BLaER1 (cell line): ENCODE measurements around the gene CDY1B.
"Not testable (repeated sequence)": the region's sequence is repeated elsewhere in the genome, so short reads cannot be mapped to it uniquely, and the experiment has no call there.

Experiments
- H3K27ac ChIP-seq: shearing (Covaris generic); formaldehyde crosslinking; 2 replicates; pipeline ENCODE4 v1.8.1; 2022
- H3K27me3 ChIP-seq: shearing (Covaris generic); formaldehyde crosslinking; 2 replicates; pipeline ENCODE4 v1.8.1; 2022
- H3K36me3 ChIP-seq: shearing (Covaris generic); formaldehyde crosslinking; 2 replicates; pipeline ENCODE4 v1.8.1; 2022
- H3K4me1 ChIP-seq: shearing (Covaris generic); formaldehyde crosslinking; 2 replicates; pipeline ENCODE4 v1.8.1; 2022
- H3K4me2 ChIP-seq: shearing (Covaris generic); formaldehyde crosslinking; 2 replicates; pipeline ENCODE4 v1.8.1; 2022
- H3K4me3 ChIP-seq: shearing (Covaris generic); formaldehyde crosslinking; 2 replicates; pipeline ENCODE4 v1.8.1; 2022
- H3K9ac ChIP-seq: shearing (Covaris generic); formaldehyde crosslinking; 2 replicates; pipeline ENCODE4 v1.8.1; 2022
- H3K9me3 ChIP-seq: shearing (Covaris generic); formaldehyde crosslinking; 2 replicates; pipeline ENCODE4 v1.8.1; 2022
- H4K20me1 ChIP-seq: shearing (Covaris generic); formaldehyde crosslinking; 2 replicates; pipeline ENCODE4 v1.8.1; 2022

Gene CDY1B, protein sequence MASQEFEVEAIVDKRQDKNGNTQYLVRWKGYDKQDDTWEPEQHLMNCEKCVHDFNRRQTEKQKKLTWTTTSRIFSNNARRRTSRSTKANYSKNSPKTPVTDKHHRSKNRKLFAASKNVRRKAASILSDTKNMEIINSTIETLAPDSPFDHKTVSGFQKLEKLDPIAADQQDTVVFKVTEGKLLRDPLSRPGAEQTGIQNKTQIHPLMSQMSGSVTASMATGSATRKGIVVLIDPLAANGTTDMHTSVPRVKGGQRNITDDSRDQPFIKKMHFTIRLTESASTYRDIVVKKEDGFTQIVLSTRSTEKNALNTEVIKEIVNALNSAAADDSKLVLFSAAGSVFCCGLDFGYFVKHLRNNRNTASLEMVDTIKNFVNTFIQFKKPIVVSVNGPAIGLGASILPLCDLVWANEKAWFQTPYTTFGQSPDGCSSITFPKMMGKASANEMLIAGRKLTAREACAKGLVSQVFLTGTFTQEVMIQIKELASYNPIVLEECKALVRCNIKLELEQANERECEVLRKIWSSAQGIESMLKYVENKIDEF

DNA sequence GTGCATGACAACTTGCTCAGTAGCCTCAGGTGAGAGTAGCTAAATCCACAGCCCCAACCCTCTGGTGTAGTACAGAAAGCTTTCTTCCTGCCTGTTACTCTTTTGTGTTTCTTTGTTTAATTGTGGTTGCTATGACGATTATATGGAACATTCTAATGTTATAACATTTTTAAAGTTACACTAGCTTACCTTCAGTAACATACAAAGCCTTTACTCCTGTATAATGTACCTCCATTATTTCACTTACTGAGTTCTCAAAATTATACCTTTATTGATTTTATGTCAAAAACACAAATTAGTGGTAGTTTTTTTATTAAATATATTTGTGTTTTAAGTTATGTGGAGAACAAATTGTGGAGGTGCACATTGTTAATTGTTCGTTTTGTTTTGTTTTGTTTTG is at the start of gene CDY1B:
Gene CDY1B (minus strand): TSS at position 101 of the 400 bp plus-strand sequence. CDS start 331 bp downstream, outside the sequence.
- H3K9ac ChIP-seq, H3K9me3 ChIP-seq, H3K27ac ChIP-seq, H3K4me1 ChIP-seq, H4K20me1 ChIP-seq, H3K4me2 ChIP-seq, H3K36me3 ChIP-seq, H3K4me3 ChIP-seq, H3K27me3 ChIP-seq: not testable (repeated sequence)

DNA sequence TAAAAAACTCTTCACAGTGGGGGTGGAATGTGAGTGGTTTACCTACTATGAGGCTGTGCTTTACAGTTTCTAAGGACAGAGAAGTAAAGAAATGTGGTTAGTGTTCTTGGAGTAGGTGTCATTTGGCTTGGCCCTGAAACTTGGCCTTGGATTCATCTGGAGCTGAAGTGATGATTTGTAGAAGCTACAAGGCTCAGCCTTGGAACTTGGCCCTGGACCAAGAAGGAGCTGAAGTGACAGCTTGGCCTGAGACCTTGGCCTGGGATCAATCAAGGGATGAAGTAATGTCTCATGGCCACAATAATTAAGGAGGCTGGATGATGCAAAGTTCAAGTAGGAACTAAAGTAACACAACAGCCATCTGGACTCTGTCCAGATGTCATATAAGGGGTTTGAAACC is 1.7 kb upstream of the CDY1B start:
- H4K20me1 ChIP-seq, H3K4me1 ChIP-seq, H3K9ac ChIP-seq, H3K27me3 ChIP-seq, H3K27ac ChIP-seq, H3K36me3 ChIP-seq, H3K4me3 ChIP-seq, H3K4me2 ChIP-seq, H3K9me3 ChIP-seq: not testable (repeated sequence)

DNA sequence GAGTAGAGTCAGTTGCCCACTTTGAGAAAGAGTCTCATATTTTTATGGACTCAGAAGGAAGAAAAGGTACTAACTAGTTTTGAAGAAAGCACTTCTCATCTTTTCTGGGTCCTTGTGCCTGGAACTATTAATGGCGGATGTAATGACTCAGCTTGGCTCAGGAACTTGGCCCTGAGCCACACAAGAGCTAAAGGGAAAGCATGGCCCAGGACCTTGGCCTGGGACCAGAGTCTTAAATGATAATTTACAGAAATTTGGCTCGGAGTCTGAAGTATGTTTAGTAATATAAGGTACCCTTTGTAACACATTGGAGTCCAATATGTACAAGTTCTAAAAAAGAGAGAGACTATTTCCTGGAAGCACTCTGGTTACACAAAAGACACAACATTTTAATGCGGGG is 4.6 kb downstream of the CDY1B start:
- not testable (repeated sequence) for H4K20me1 ChIP-seq, H3K9me3 ChIP-seq, H3K4me2 ChIP-seq, H3K27me3 ChIP-seq, H3K4me1 ChIP-seq, H3K9ac ChIP-seq, H3K36me3 ChIP-seq, H3K4me3 ChIP-seq, H3K27ac ChIP-seq

DNA sequence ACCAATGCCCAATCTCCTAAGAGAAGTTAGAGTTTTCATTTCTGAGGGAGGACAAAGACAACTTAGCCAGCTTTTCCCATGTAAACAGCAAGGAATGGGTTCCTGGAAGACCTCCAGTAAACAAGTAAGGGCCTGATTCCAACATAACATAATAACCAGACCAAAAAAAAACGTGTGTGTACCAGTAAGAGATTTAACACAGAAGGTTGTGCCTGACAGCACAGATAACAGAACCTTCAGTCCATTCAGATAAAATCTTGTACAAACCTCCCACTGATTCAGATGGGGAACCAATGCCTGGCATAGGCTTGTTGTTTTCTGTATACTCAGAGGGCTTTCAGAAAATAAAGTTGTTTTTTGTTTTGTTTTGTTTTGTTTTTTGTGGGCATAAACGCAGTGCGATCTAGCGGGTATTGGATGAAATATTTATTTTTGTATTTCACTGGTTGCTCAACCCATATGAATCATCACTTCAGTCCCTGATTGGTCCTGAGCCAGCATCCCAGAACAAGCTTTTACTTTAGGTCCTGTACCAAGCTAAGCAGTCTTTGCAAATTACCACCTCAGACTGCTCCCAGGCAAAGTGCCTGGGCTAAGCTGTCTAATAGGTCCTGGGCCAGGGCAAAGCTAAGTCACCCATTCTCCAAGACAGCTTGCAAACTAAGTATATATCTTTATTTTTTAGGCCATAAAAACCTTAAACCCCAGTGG is 8.7 kb downstream of the CDY1B start:
- not testable (repeated sequence) for H3K9ac ChIP-seq, H3K27ac ChIP-seq, H3K36me3 ChIP-seq, H4K20me1 ChIP-seq, H3K4me2 ChIP-seq, H3K4me3 ChIP-seq, H3K27me3 ChIP-seq, H3K4me1 ChIP-seq, H3K9me3 ChIP-seq

DNA sequence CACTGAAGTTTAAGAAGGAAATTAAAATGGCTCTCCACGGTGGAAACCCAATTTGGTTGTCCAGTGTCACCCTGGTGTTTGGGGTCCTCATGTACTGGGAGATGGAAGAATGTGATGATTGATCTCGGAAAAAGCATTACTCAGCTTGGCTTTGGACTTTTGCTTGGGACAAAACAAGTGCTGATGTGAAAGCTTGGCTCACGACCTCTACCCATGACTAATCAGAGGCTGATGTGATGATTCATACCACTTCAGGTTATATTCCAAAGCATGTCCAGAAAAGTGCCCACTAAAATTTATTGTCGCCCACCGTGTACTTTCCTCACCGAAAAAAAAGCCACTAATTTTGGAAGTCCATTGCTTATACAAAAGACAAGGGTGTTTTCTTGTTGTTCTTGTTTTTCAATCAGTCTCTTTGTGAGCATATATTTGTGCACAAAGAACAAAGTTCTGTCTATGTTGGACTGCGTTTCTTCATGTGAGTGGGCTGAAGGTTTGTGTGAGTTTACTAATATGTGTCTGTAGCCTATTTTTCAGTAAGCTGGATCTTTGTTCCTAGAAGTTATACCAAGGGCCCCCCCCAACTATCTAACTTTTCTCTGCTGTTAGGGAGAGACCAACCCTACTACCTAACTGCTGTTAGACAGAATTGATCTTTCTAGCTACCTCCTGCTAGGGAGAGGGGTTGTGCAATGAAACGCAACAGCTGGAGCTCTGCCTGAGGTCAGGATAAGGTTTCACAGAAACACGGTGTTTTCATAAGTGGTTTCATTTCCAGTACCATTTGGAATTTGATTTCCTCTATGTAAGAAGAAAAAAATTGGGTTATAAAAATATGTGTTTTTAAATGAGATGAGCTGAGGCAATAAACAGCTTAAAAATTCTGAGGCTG is 21.4 kb downstream of the CDY1B start:
- not testable (repeated sequence) for H3K4me3 ChIP-seq, H3K9me3 ChIP-seq, H3K27me3 ChIP-seq, H3K4me2 ChIP-seq, H3K36me3 ChIP-seq, H4K20me1 ChIP-seq, H3K4me1 ChIP-seq, H3K27ac ChIP-seq, H3K9ac ChIP-seq
